T-helper 1 cell treated with Interleukin-12 subunit alpha and Interleukin-12 subunit beta and Interleukin-4 antibody, amounts not matched to agents 30 ng/mL and 1 ng/mL, for 36 hours (primary cell): ENCODE measurements around the gene PPM1H. TPM values are rescaled to one million over a fixed set of nuclear protein-coding genes. Genes with fewer than 3 reads are reported as not detected.
"Not testable (repeated sequence)": the region's sequence is repeated elsewhere in the genome, so short reads cannot be mapped to it uniquely, and the experiment has no call there.

Source experiments
- intact Hi-C: fragments of 100-400 bp; cut with micrococcal nuclease; formaldehyde crosslinking; loops from one replicate; pipeline ENCODE4 v1.15.1; 2024
- total RNA-seq: library from RNA; stranded (reverse); gene quantifications from 2 replicates; pipeline ENCODE4 v1.2.3, GENCODE V29; 2022

PPM1H gene
- total RNA-seq, 1 donor from 2014 or later, result not detected

- intact Hi-C loops, result no loop called here
Observed at GRCh38 chr12:62910549-62911169, 24.3 kb downstream of the PPM1H start.

- intact Hi-C loops, result no loop called here
Observed at GRCh38 chr12:62909340-62909739, 25.6 kb downstream of the PPM1H start.

- intact Hi-C loops, result no loop called here
Observed at GRCh38 chr12:62908674-62909073, 26.3 kb downstream of the PPM1H start.

- intact Hi-C loops, result no loop called here
Observed at GRCh38 chr12:62907561-62907960, 27.4 kb downstream of the PPM1H start.

GRCh38 chr12:62907078-62907477, 27.9 kb downstream of the PPM1H start:
- intact Hi-C loops, result no loop called here

GRCh38 chr12:62903151-62903550, 31.8 kb downstream of the PPM1H start:
- intact Hi-C loops, result no loop called here

- intact Hi-C loops, result no loop called here
Observed at GRCh38 chr12:62900686-62901272, 34.2 kb downstream of the PPM1H start.

- intact Hi-C loops, result no loop called here
Observed at GRCh38 chr12:62899568-62900390, 35.2 kb downstream of the PPM1H start.

- intact Hi-C loops, result no loop called here
Observed at GRCh38 chr12:62898526-62898925, 36.4 kb downstream of the PPM1H start.

- intact Hi-C loops, result no loop called here
Observed at GRCh38 chr12:62895351-62895877, 39.5 kb downstream of the PPM1H start.

- intact Hi-C loops, result no loop called here
Observed at GRCh38 chr12:62893276-62893675, 41.7 kb downstream of the PPM1H start.

GRCh38 chr12:62891805-62892549, 43.0 kb downstream of the PPM1H start:
- intact Hi-C loops, result no loop called here

- intact Hi-C loops, result no loop called here
Observed at GRCh38 chr12:62888454-62889110, 46.4 kb downstream of the PPM1H start.

GRCh38 chr12:62886796-62887195, 48.2 kb downstream of the PPM1H start:
- intact Hi-C loops, result no loop called here

GRCh38 chr12:62885242-62885641, 49.7 kb downstream of the PPM1H start:
- intact Hi-C loops, result no loop called here

GRCh38 chr12:62884832-62885231, 50.1 kb downstream of the PPM1H start:
- intact Hi-C loops, result not testable (repeated sequence)

- intact Hi-C loops, result no loop called here
Observed at GRCh38 chr12:62882696-62883095, 52.3 kb downstream of the PPM1H start.

- intact Hi-C loops, result no loop called here
Observed at GRCh38 chr12:62882140-62882539, 52.8 kb downstream of the PPM1H start.

GRCh38 chr12:62879691-62880090, 55.3 kb downstream of the PPM1H start:
- intact Hi-C loops, result no loop called here

GRCh38 chr12:62879228-62879627, 55.7 kb downstream of the PPM1H start:
- intact Hi-C loops, result not testable (repeated sequence)

- intact Hi-C loops, result no loop called here
Observed at GRCh38 chr12:62878211-62878610, 56.7 kb downstream of the PPM1H start.
